ENCODE results near the gene APBA2. TPM values are rescaled to one million over a fixed set of nuclear protein-coding genes. Genes with fewer than 3 reads are reported as not detected.

The APBA2 gene
- total and polyA plus RNA-seq, 2 of the 13 experiments (the other 11 are each of a cell fraction or from before 2014, with no cell fraction given), result 0.62 to 2.3 TPM

DNA sequence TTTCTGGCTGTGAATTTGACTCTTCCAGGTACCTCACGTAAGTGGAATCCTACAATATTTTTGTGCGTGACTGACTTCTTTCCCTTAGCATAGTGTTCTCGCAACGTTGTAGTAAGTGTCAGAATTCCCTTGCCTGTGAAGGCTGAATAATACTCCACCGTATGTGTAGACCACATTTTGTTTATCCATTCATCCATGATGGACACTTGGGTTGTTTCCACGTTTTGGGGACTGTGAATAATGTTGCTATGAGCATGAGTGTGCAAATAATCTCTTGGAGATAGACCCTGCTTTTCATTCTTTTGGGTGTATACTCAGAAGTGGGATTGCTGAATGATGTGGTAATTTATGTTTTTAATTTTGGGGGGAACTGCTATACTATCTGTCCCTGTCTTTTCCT lies 82.2 kb downstream of the APBA2 start (continued):
- TF ChIP-seq, protein P1, sequence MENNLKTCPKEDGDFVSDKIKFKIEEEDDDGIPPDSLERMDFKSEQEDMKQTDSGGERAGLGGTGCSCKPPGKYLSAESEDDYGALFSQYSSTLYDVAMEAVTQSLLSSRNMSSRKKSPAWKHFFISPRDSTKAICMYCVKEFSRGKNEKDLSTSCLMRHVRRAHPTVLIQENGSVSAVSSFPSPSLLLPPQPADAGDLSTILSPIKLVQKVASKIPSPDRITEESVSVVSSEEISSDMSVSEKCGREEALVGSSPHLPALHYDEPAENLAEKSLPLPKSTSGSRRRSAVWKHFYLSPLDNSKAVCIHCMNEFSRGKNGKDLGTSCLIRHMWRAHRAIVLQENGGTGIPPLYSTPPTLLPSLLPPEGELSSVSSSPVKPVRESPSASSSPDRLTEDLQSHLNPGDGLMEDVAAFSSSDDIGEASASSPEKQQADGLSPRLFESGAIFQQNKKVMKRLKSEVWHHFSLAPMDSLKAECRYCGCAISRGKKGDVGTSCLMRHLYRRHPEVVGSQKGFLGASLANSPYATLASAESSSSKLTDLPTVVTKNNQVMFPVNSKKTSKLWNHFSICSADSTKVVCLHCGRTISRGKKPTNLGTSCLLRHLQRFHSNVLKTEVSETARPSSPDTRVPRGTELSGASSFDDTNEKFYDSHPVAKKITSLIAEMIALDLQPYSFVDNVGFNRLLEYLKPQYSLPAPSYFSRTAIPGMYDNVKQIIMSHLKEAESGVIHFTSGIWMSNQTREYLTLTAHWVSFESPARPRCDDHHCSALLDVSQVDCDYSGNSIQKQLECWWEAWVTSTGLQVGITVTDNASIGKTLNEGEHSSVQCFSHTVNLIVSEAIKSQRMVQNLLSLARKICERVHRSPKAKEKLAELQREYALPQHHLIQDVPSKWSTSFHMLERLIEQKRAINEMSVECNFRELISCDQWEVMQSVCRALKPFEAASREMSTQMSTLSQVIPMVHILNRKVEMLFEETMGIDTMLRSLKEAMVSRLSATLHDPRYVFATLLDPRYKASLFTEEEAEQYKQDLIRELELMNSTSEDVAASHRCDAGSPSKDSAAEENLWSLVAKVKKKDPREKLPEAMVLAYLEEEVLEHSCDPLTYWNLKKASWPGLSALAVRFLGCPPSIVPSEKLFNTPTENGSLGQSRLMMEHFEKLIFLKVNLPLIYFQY (CRISPR knock-in tag; IDR thresholded peaks at IDR 0.05; ENCODE audit: borderline replicate concordance), result no peak
- TF ChIP-seq, protein P2, sequence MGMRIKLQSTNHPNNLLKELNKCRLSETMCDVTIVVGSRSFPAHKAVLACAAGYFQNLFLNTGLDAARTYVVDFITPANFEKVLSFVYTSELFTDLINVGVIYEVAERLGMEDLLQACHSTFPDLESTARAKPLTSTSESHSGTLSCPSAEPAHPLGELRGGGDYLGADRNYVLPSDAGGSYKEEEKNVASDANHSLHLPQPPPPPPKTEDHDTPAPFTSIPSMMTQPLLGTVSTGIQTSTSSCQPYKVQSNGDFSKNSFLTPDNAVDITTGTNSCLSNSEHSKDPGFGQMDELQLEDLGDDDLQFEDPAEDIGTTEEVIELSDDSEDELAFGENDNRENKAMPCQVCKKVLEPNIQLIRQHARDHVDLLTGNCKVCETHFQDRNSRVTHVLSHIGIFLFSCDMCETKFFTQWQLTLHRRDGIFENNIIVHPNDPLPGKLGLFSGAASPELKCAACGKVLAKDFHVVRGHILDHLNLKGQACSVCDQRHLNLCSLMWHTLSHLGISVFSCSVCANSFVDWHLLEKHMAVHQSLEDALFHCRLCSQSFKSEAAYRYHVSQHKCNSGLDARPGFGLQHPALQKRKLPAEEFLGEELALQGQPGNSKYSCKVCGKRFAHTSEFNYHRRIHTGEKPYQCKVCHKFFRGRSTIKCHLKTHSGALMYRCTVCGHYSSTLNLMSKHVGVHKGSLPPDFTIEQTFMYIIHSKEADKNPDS (CRISPR knock-in tag; IDR thresholded peaks at IDR 0.05), result no peak

DNA sequence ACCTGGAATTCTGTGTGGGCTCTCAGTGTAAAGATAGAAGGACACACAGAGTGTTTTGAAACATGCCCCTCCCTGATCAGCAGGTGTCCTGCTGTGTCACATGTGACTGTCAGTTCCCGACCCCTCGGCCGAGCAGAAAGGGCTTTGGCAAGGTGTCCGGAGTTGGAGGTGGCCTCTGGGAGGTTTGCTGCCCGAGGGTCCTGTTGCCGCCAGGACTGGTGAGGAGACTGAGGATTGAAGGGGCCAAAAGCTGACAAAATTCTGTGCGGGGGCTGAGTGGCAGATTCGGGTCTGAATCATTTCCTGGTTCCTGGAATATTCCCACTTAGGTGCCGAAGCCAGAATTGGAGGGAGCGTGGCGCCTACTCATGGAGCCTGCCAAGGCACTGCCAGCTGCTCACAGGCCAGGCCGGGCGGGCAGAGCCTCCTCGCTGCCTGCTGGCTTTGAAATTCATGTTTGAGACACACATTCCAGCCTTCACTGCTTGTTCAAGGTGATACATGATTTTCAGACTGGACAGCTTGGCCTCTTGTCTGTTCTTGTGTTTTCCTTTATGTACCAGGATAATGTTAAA lies 83.8 kb downstream of the APBA2 start:
- DNase-seq (ENCODE audit: low spot score) (no peak), ATAC-seq (no peak), FAIRE-seq (no peak)
- H3K79me2 ChIP-seq (ENCODE audit: insufficient read depth, low read length), result no peaks in the 10 kb centered on the region
- in situ Hi-C loops (cut with HindIII; ENCODE audit: extremely low pct_ligation_motif_present, low pct_unique_long_range_greater_than_20kb) (no loop called here), intact Hi-C loops (cut with micrococcal nuclease; ENCODE audit: unreplicated experiment) (loop anchor here (10.0 kb wide), 1 partner anchor 55 kb away; no protein-coding TSS in a partner anchor)
- no peak overlapping the region for H2AFZ ChIP-seq (ENCODE audit: low read length)
- H3K4me2 ChIP-seq (ENCODE audit: low read depth, low read length), result no peak overlapping the region
- no peaks in the 10 kb centered on the region for H3K9me3 ChIP-seq (ENCODE audit: low read length)
- BruUV-seq (replicated peaks), result no TSS peak
- H3K4me3 ChIP-seq (replicated peaks in 1 of 3; ENCODE audit: insufficient read depth in 1 of 3, low read depth in 2 of 3, low read length in 3 of 3), result no peak overlapping the region
- POLR2A ChIA-PET, result no interaction called here
- H4K20me1 ChIP-seq (ENCODE audit: insufficient read depth, low read length), result no peaks in the 10 kb centered on the region
- H3K27me3 ChIP-seq (ENCODE audit: control insufficient read depth in 1 of 2, insufficient read depth in 2 of 2, low read length in 2 of 2), result no peaks in the 10 kb centered on the region
- WGBS (ENCODE audit: low lambda C conversion rate), result 56% methylated on average over 3 of the region's 14 CpGs
- CTCF ChIA-PET (ENCODE audit: low intra/inter-chr PET ratio, low total read pairs), result no interaction called here
- no peaks in the 10 kb centered on the region for H3K36me3 ChIP-seq (replicated peaks in 1 of 2; ENCODE audit: control insufficient read depth in 1 of 2, insufficient read depth in 2 of 2, low read length in 2 of 2)
- H3K27ac ChIP-seq (ENCODE audit: extremely low read length, insufficient read depth, low read length), result no peak overlapping the region
- no peak overlapping the region for H3K9ac ChIP-seq (ENCODE audit: insufficient read depth, low read depth, low read length)
- H3K4me1 ChIP-seq (ENCODE audit: insufficient read depth, low read length), result no peaks in the 10 kb centered on the region
- TF ChIP-seq ZKSCAN5 (CRISPR knock-in tag; IDR thresholded peaks at IDR 0.05) (no peak), KDM5A (IDR thresholded peaks at IDR 0.05; ENCODE audit: borderline replicate concordance, low read length) (no peak), RNF2 (conservative IDR thresholded peaks at IDR 0.05; ENCODE audit: low read depth) (no peak), REXO4 (CRISPR knock-in tag; IDR thresholded peaks at IDR 0.05; ENCODE audit: borderline replicate concordance) (no peak)
- TF ChIP-seq, protein P3, sequence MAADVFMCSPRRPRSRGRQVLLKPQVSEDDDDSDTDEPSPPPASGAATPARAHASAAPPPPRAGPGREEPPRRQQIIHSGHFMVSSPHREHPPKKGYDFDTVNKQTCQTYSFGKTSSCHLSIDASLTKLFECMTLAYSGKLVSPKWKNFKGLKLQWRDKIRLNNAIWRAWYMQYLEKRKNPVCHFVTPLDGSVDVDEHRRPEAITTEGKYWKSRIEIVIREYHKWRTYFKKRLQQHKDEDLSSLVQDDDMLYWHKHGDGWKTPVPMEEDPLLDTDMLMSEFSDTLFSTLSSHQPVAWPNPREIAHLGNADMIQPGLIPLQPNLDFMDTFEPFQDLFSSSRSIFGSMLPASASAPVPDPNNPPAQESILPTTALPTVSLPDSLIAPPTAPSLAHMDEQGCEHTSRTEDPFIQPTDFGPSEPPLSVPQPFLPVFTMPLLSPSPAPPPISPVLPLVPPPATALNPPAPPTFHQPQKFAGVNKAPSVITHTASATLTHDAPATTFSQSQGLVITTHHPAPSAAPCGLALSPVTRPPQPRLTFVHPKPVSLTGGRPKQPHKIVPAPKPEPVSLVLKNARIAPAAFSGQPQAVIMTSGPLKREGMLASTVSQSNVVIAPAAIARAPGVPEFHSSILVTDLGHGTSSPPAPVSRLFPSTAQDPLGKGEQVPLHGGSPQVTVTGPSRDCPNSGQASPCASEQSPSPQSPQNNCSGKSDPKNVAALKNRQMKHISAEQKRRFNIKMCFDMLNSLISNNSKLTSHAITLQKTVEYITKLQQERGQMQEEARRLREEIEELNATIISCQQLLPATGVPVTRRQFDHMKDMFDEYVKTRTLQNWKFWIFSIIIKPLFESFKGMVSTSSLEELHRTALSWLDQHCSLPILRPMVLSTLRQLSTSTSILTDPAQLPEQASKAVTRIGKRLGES (CRISPR knock-in tag; IDR thresholded peaks at IDR 0.05; ENCODE audit: borderline replicate concordance), result no peak
- TF ChIP-seq, protein P4, sequence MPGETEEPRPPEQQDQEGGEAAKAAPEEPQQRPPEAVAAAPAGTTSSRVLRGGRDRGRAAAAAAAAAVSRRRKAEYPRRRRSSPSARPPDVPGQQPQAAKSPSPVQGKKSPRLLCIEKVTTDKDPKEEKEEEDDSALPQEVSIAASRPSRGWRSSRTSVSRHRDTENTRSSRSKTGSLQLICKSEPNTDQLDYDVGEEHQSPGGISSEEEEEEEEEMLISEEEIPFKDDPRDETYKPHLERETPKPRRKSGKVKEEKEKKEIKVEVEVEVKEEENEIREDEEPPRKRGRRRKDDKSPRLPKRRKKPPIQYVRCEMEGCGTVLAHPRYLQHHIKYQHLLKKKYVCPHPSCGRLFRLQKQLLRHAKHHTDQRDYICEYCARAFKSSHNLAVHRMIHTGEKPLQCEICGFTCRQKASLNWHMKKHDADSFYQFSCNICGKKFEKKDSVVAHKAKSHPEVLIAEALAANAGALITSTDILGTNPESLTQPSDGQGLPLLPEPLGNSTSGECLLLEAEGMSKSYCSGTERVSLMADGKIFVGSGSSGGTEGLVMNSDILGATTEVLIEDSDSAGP (CRISPR knock-in tag; IDR thresholded peaks at IDR 0.05; ENCODE audit: borderline replicate concordance), result no peak
- TF ChIP-seq, protein P5, sequence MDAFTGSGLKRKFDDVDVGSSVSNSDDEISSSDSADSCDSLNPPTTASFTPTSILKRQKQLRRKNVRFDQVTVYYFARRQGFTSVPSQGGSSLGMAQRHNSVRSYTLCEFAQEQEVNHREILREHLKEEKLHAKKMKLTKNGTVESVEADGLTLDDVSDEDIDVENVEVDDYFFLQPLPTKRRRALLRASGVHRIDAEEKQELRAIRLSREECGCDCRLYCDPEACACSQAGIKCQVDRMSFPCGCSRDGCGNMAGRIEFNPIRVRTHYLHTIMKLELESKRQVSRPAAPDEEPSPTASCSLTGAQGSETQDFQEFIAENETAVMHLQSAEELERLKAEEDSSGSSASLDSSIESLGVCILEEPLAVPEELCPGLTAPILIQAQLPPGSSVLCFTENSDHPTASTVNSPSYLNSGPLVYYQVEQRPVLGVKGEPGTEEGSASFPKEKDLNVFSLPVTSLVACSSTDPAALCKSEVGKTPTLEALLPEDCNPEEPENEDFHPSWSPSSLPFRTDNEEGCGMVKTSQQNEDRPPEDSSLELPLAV (CRISPR knock-in tag; conservative IDR thresholded peaks at IDR 0.05; ENCODE audit: low read depth), result no peak

Measured in HepG2 (cell line).